Measurements from ENCODE around the gene WIZ. TPM values are rescaled to one million over a fixed set of nuclear protein-coding genes. Genes with fewer than 3 reads are reported as not detected.

The WIZ gene
- total RNA-seq, 1 experiment from 2014 or later = 46.4 TPM

- H3K36me3 Mint-ChIP-seq (ENCODE audit: insufficient read depth, unreplicated experiment) = peaks cover 61% of the 10 kb centered on the region
- BruUV-seq (replicated peaks) = no TSS peak
- H3K27me3 Mint-ChIP-seq (ENCODE audit: insufficient read depth, unreplicated experiment) = no peaks in the 10 kb centered on the region
- H3K9me3 Mint-ChIP-seq (ENCODE audit: unreplicated experiment) = no peaks in the 10 kb centered on the region
- CTCF ChIA-PET = interaction anchor here (0.6 kb wide), 1 partner anchor 241 kb away, joined by 7 read pairs; no protein-coding TSS in a partner anchor
- TF ChIP-seq CTCF (IDR thresholded peaks at IDR 0.05; ENCODE audit: unreplicated experiment) = no peak
- no peak overlapping the region for H3K4me3 Mint-ChIP-seq (ENCODE audit: unreplicated experiment)
- POLR2A ChIA-PET = no interaction called here
- intact Hi-C loops (cut with micrococcal nuclease) = no loop called here
- DNase-seq (ENCODE audit: unreplicated experiment) = no peak
- H3K4me1 Mint-ChIP-seq (ENCODE audit: insufficient read depth, unreplicated experiment) = peaks cover 4% of the 10 kb centered on the region
- H3K27ac Mint-ChIP-seq (ENCODE audit: low read depth, unreplicated experiment) = no peak overlapping the region
These were observed 26.6 kb downstream of the WIZ start for GRCh38 chr19:15423130-15423529.

DNA sequence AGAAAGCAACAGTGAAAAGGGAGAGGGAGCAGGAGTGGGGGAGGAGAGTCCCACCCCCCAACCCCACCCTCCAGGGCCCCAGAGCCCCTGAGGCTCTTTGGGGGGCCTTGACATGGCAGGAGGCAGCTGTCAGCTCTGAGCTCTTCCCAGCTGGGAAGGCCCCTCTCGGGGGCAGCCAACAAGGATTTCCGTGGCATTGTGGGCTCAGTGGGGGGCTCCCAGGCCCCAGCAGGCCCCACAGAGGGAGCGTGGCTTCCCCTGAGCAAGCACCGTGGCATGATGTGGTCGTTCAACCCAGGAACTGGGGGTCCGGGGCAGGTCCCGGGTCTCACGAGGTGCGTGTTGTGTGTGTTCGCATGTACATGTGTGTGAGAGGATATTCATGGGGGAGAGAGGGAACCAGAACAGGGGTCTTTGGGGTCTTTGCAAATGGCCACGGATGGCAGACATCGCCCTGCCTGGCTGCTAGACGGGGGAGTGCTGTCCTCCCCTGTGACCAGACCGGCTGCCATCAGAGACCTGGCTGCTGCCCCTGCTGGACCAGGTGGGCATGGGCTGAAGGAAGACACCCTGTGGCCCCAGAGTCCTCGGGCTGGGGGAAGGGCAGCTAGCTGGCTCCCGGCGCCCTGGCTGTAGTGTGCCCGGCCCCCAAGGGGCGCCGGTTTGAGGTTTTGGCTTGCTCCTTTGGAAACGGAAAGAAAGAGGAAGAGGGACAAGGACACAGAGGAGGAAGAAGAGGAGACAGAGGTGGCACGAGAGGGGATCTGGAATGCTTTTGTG lies 27.3 kb downstream of the WIZ start:
- ChIA-PET POLR2A (interaction anchor here (1.4 to 6.0 kb wide), 2 partner anchors 8 to 42 kb away, joined by 3 to 80 read pairs; no protein-coding TSS in a partner anchor), CTCF (interaction anchor here (0.7 to 1.6 kb wide), 5 partner anchors 8 to 261 kb away, joined by 3 to 5 read pairs (median 4); no protein-coding TSS in a partner anchor)
- DNase-seq (ENCODE audit: unreplicated experiment) = no peak
- Mint-ChIP-seq H3K36me3 (ENCODE audit: insufficient read depth, unreplicated experiment) (peaks cover 55% of the 10 kb centered on the region), H3K27me3 (ENCODE audit: insufficient read depth, unreplicated experiment) (no peaks in the 10 kb centered on the region), H3K9me3 (ENCODE audit: unreplicated experiment) (no peaks in the 10 kb centered on the region), H3K27ac (ENCODE audit: low read depth, unreplicated experiment) (no peak overlapping the region), H3K4me3 (ENCODE audit: unreplicated experiment) (no peak overlapping the region), H3K4me1 (ENCODE audit: insufficient read depth, unreplicated experiment) (peaks cover 4% of the 10 kb centered on the region)
- TF ChIP-seq CTCF (IDR thresholded peaks at IDR 0.05; ENCODE audit: unreplicated experiment) = no peak
- BruUV-seq (replicated peaks) = no TSS peak
- intact Hi-C loops (cut with micrococcal nuclease) = no loop called here

DNA sequence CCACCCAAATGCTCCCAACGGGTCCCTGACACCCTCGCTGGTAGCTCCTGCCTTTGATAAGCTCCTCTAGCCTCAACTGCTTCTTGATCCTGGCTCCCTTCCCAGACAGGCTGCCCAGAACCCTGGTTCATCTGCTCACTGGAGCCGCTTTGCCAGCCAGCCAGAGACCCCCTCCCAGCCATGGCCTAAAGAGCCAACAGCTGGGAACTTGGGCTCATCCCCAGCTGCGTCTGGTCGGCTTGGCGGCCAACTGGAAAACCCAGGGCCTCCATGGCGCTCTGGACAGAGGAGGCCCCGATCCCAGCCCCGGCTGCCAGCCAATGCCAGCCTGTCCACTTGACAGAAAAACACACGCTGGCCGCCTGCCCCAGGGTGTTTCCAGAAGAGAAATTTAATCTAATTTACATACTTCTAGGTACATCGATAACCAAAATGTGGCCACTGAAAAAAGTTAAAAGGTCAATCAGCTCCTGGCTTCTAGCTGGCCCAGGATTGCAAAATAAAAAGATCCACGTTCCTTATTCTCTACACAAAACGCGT lies 28.0 kb downstream of the WIZ start:
- no TSS peak for BruUV-seq (replicated peaks)
- peak overlapping the region; percentile 64 for H3K27ac Mint-ChIP-seq (ENCODE audit: low read depth, unreplicated experiment)
- POLR2A ChIA-PET = interaction anchor here (0.6 to 6.0 kb wide), 3 partner anchors 9 to 43 kb away, joined by 3 to 80 read pairs (median 4); no protein-coding TSS in a partner anchor
- CTCF ChIA-PET = interaction anchor here (0.7 to 1.6 kb wide), 5 partner anchors 9 to 260 kb away, joined by 3 to 5 read pairs (median 4); no protein-coding TSS in a partner anchor
- H3K36me3 Mint-ChIP-seq (ENCODE audit: insufficient read depth, unreplicated experiment) = peaks cover 50% of the 10 kb centered on the region
- no peaks in the 10 kb centered on the region for H3K27me3 Mint-ChIP-seq (ENCODE audit: insufficient read depth, unreplicated experiment)
- no peak for DNase-seq (ENCODE audit: unreplicated experiment)
- H3K9me3 Mint-ChIP-seq (ENCODE audit: unreplicated experiment) = no peaks in the 10 kb centered on the region
- peaks cover 10% of the 10 kb centered on the region for H3K4me1 Mint-ChIP-seq (ENCODE audit: insufficient read depth, unreplicated experiment)
- TF ChIP-seq CTCF (IDR thresholded peaks at IDR 0.05; ENCODE audit: unreplicated experiment) = no peak
- intact Hi-C loops (cut with micrococcal nuclease) = no loop called here
- H3K4me3 Mint-ChIP-seq (ENCODE audit: unreplicated experiment) = no peak overlapping the region

- ChIA-PET CTCF (interaction anchor here (0.8 to 1.6 kb wide), 5 partner anchors 9 to 244 kb away, joined by 3 to 5 read pairs (median 4); no protein-coding TSS in a partner anchor), POLR2A (interaction anchor here (0.6 to 6.2 kb wide), 4 partner anchors 9 to 43 kb away, joined by 3 to 108 read pairs (median 42); partner anchors contain the start of gene AKAP8)
- intact Hi-C loops (cut with micrococcal nuclease) = no loop called here
- no peak for TF ChIP-seq CTCF (IDR thresholded peaks at IDR 0.05; ENCODE audit: unreplicated experiment)
- Mint-ChIP-seq H3K36me3 (ENCODE audit: insufficient read depth, unreplicated experiment) (peaks cover 50% of the 10 kb centered on the region), H3K4me3 (ENCODE audit: unreplicated experiment) (no peak overlapping the region), H3K9me3 (ENCODE audit: unreplicated experiment) (no peaks in the 10 kb centered on the region), H3K27me3 (ENCODE audit: insufficient read depth, unreplicated experiment) (no peaks in the 10 kb centered on the region), H3K4me1 (ENCODE audit: insufficient read depth, unreplicated experiment) (peaks cover 14% of the 10 kb centered on the region), H3K27ac (ENCODE audit: low read depth, unreplicated experiment) (peak overlapping the region; percentile 64)
- no TSS peak for BruUV-seq (replicated peaks)
- no peak for DNase-seq (ENCODE audit: unreplicated experiment)
These were observed 28.5 kb downstream of the WIZ start for GRCh38 chr19:15421136-15421695.
